Measurements from ENCODE around the gene GPR55. TPM values are rescaled to one million over a fixed set of nuclear protein-coding genes. Genes with fewer than 3 reads are reported as not detected.

GPR55 gene
- polyA plus RNA-seq, 1 donor from 2014 or later = not detected

GRCh38 chr2:230899287-230899686 is 25.8 kb downstream of the GPR55 start:
- Histone ChIP-seq H4K20me1 (ENCODE audit: insufficient read depth) (no peaks in the 10 kb centered on the region), H3K9ac (ENCODE audit: low read length) (peak overlapping the region; percentile 73), H3K9me2 (ENCODE audit: insufficient read depth, low read length) (no peaks in the 10 kb centered on the region), H2AFZ (ENCODE audit: low read depth, low read length) (peak overlapping the region; percentile 90), H3K36me3 (ENCODE audit: insufficient read depth, low read length) (no peaks in the 10 kb centered on the region), H3F3A (ENCODE audit: insufficient read depth, low read length, poor library complexity, severe bottlenecking) (no peaks in the 10 kb centered on the region), H3K4me2 (ENCODE audit: low read length) (peak overlapping the region; percentile 50), H3K27ac (ENCODE audit: low read length) (peak overlapping the region; percentile 96), H3K4me3 (ENCODE audit: low read length) (peak overlapping the region; percentile 27), H3K9me3 (ENCODE audit: low read length) (no peaks in the 10 kb centered on the region), H3K79me2 (replicated peaks; ENCODE audit: insufficient read depth, low read length) (no peaks in the 10 kb centered on the region), H3K27me3 (ENCODE audit: insufficient read depth, low read depth, low read length) (no peaks in the 10 kb centered on the region)
- TF ChIP-seq TAF1 (IDR thresholded peaks at IDR 0.05; ENCODE audit: low read depth) (peak; percentile 62), MXI1 (conservative IDR thresholded peaks at IDR 0.05; ENCODE audit: poor library complexity, severe bottlenecking) (no peak), SMC3 (conservative IDR thresholded peaks at IDR 0.05; ENCODE audit: poor library complexity) (peak; percentile 49), CTCF (IDR thresholded peaks at IDR 0.05; ENCODE audit: poor library complexity, severe bottlenecking) (peak; percentile 19), EP300 (conservative IDR thresholded peaks at IDR 0.05; ENCODE audit: poor library complexity, severe bottlenecking) (peak; percentile 52), POLR2AphosphoS5 (IDR thresholded peaks at IDR 0.05) (peak; percentile 66), RAD21 (conservative IDR thresholded peaks at IDR 0.05) (peak; percentile 57), EZH2 (IDR thresholded peaks at IDR 0.05; ENCODE audit: borderline replicate concordance, insufficient read depth, low read length, poor library complexity, severe bottlenecking) (no peak)
- TF ChIP-seq, protein P1, sequence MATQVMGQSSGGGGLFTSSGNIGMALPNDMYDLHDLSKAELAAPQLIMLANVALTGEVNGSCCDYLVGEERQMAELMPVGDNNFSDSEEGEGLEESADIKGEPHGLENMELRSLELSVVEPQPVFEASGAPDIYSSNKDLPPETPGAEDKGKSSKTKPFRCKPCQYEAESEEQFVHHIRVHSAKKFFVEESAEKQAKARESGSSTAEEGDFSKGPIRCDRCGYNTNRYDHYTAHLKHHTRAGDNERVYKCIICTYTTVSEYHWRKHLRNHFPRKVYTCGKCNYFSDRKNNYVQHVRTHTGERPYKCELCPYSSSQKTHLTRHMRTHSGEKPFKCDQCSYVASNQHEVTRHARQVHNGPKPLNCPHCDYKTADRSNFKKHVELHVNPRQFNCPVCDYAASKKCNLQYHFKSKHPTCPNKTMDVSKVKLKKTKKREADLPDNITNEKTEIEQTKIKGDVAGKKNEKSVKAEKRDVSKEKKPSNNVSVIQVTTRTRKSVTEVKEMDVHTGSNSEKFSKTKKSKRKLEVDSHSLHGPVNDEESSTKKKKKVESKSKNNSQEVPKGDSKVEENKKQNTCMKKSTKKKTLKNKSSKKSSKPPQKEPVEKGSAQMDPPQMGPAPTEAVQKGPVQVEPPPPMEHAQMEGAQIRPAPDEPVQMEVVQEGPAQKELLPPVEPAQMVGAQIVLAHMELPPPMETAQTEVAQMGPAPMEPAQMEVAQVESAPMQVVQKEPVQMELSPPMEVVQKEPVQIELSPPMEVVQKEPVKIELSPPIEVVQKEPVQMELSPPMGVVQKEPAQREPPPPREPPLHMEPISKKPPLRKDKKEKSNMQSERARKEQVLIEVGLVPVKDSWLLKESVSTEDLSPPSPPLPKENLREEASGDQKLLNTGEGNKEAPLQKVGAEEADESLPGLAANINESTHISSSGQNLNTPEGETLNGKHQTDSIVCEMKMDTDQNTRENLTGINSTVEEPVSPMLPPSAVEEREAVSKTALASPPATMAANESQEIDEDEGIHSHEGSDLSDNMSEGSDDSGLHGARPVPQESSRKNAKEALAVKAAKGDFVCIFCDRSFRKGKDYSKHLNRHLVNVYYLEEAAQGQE (IDR thresholded peaks at IDR 0.05; ENCODE audit: borderline replicate concordance) = peak; percentile 73

- peak overlapping the region; percentile 27 for H3K4me3 ChIP-seq (ENCODE audit: low read length)
- H3K9me3 ChIP-seq (ENCODE audit: low read length) = no peaks in the 10 kb centered on the region
- no peaks in the 10 kb centered on the region for H3K79me2 ChIP-seq (replicated peaks; ENCODE audit: insufficient read depth, low read length)
- H3F3A ChIP-seq (ENCODE audit: insufficient read depth, low read length, poor library complexity, severe bottlenecking) = no peaks in the 10 kb centered on the region
- peak overlapping the region; percentile 90 for H2AFZ ChIP-seq (ENCODE audit: low read depth, low read length)
- peak overlapping the region; percentile 73 for H3K9ac ChIP-seq (ENCODE audit: low read length)
- H3K27ac ChIP-seq (ENCODE audit: low read length) = peak overlapping the region; percentile 96
- H3K36me3 ChIP-seq (ENCODE audit: insufficient read depth, low read length) = no peaks in the 10 kb centered on the region
- no peaks in the 10 kb centered on the region for H3K27me3 ChIP-seq (ENCODE audit: insufficient read depth, low read depth, low read length)
- peak overlapping the region; percentile 50 for H3K4me2 ChIP-seq (ENCODE audit: low read length)
- H4K20me1 ChIP-seq (ENCODE audit: insufficient read depth) = no peaks in the 10 kb centered on the region
- TF ChIP-seq MXI1 (conservative IDR thresholded peaks at IDR 0.05; ENCODE audit: poor library complexity, severe bottlenecking) = no peak
- no peak for TF ChIP-seq SMC3 (conservative IDR thresholded peaks at IDR 0.05; ENCODE audit: poor library complexity)
- TF ChIP-seq EZH2 (IDR thresholded peaks at IDR 0.05; ENCODE audit: borderline replicate concordance, insufficient read depth, low read length, poor library complexity, severe bottlenecking) = no peak
- TF ChIP-seq CTCF (IDR thresholded peaks at IDR 0.05; ENCODE audit: poor library complexity, severe bottlenecking) = no peak
- TF ChIP-seq EP300 (conservative IDR thresholded peaks at IDR 0.05; ENCODE audit: poor library complexity, severe bottlenecking) = no peak
- TF ChIP-seq POLR2AphosphoS5 (IDR thresholded peaks at IDR 0.05) = no peak
- TF ChIP-seq RAD21 (conservative IDR thresholded peaks at IDR 0.05) = no peak
- TF ChIP-seq, protein P1 (IDR thresholded peaks at IDR 0.05; ENCODE audit: borderline replicate concordance) = no peak
- TF ChIP-seq TAF1 (IDR thresholded peaks at IDR 0.05; ENCODE audit: low read depth) = no peak
- no peaks in the 10 kb centered on the region for H3K9me2 ChIP-seq (ENCODE audit: insufficient read depth, low read length)
Measured at GRCh38 chr2:230898713-230899091, 26.3 kb downstream of the GPR55 start.

Measured in neural cell (in vitro differentiated cells).